Measurements from ENCODE around the gene OCEL1.
A peak's percentile ranks its signal among the peaks of the same experiment; 100 is the strongest.
"Not testable (repeated sequence)": the region's sequence is repeated elsewhere in the genome, so short reads cannot be mapped to it uniquely, and the experiment has no call there.

OCEL1 gene, protein sequence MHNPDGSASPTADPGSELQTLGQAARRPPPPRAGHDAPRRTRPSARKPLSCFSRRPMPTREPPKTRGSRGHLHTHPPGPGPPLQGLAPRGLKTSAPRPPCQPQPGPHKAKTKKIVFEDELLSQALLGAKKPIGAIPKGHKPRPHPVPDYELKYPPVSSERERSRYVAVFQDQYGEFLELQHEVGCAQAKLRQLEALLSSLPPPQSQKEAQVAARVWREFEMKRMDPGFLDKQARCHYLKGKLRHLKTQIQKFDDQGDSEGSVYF

GRCh38 chr19:17226002-17226933, at the start of gene OCEL1:
OCEL1 (plus strand) TSS chr19:17226226; CDS start chr19:17226248, 22 bp downstream.
- peak; percentile 98 for DNase-seq (ENCODE audit: low spot score)

- no peak for DNase-seq (ENCODE audit: low spot score)
These were observed 47.7 kb upstream of the OCEL1 start for GRCh38 chr19:17178291-17178690.

- no peak for DNase-seq (ENCODE audit: low spot score)
These were observed 44.9 kb upstream of the OCEL1 start for GRCh38 chr19:17180997-17181702.

GRCh38 chr19:17183271-17183761, 42.7 kb upstream of the OCEL1 start:
- DNase-seq (ENCODE audit: low spot score) = no peak

DNA sequence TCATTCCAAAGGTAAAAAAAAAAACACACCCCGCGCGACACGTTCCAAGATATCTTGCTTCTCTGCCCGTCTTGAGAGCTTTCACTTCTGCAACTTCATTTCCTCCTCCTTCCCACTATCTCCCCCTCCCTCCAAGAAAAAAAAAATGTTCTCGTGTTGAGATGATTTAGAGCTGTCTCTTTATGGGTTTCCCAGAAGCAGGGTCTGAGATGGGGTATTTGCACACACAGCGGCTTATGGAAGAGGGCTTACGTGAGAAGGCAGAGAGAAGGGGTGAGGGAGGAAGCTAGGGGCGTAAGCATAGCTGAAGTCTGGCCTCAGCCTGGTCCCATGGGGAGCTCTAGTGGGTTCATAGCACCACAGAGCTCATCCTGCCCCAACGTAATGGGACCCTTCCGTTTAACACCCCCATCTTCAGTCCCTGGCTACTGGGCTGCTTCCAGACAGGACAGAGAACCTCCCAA, 42.1 kb upstream of the OCEL1 start:
- peak; percentile 18 for DNase-seq (ENCODE audit: low spot score)

GRCh38 chr19:17184371-17184841, 41.6 kb upstream of the OCEL1 start:
- DNase-seq (ENCODE audit: low spot score) = no peak

DNA sequence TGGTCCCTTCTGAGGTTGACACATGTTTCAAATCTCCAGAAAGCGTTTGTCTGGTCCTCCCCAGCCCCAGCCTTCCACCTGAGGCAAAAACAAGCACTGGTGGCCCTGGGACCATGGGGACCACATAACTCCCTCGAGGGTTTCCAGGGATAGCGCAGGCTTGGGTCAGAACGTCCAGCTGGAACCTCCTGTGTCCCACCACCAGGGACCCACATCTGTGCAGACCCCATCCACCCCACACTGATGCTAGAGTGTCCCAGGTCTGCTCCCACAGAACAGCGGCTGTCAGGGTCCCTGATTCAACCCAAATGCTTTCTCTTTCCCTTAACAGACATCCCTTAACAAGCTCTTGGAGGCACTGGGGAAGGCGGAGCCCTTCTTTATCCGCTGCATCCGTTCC, 40.4 kb upstream of the OCEL1 start:
- DNase-seq (ENCODE audit: low spot score) = no peak

DNA sequence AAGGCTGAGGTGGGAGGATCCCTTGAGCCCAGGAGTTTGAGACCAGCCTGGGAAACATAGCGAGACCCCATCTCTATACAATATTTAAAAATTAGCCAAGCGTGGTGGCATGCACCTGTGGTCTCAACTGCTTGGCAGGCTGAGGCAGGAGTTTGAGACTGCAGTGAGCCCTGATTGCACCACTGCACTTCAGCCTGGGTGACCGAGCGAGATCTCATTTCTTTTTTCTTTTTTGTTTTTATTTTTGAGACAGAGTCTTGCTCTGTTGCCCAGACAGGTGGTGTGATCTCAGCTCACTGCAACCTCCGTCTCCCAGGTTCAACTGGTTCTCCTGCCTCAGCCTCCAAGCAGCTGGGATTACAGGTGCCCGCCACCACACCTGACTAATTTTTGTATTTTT, 34.3 kb upstream of the OCEL1 start:
- DNase-seq (ENCODE audit: low spot score) = not testable (repeated sequence)

DNA sequence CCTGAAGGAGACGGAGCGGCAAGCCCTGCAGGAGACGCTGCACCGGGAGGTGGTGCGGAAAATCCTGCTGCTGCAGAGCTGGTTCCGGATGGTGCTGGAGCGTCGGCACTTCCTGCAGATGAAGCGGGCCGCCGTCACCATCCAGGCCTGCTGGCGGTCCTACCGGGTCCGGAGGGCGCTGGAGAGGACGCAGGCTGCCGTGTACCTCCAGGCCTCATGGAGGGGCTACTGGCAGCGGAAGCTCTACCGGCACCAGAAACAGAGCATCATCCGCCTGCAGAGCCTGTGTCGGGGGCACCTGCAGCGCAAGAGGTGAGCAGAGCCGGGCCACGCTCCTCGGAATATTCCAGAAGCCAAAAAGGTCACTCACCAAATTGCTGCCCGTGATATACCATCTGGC, 33.3 kb upstream of the OCEL1 start:
- DNase-seq (ENCODE audit: low spot score) = no peak

DNA sequence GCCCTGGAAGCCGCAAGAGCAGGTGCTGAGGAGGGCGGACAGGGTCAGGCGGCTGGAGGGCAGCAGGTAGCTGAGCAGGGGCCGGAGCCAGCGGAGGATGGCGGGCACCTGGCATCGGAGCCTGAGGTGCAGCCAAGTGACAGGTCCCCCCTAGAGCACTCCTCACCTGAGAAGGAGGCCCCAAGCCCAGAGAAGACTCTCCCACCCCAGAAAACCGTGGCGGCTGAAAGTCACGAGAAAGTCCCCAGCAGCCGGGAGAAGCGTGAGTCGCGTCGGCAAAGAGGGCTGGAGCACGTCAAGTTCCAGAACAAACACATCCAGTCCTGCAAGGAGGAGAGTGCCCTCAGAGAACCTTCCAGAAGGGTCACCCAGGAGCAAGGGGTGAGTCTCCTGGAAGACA, 31.4 kb upstream of the OCEL1 start:
- DNase-seq (ENCODE audit: low spot score) = no peak

DNA sequence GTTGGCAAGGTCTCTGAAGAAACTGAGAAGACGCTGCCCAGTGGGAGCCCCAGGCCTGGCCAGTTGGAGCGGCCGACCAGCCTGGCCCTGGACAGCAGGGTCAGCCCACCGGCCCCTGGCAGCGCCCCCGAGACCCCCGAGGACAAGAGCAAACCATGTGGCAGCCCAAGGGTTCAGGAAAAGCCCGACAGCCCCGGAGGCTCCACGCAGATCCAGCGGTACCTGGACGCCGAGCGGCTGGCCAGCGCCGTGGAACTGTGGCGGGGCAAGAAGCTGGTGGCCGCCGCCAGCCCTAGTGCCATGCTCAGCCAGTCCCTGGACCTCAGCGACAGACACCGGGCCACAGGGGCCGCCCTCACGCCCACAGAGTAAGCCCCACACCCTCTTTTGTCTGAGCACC, 30.9 kb upstream of the OCEL1 start:
- DNase-seq (ENCODE audit: low spot score) = no peak

- DNase-seq (ENCODE audit: low spot score) = no peak
These were observed 29.4 kb upstream of the OCEL1 start for GRCh38 chr19:17196610-17197009.

DNA sequence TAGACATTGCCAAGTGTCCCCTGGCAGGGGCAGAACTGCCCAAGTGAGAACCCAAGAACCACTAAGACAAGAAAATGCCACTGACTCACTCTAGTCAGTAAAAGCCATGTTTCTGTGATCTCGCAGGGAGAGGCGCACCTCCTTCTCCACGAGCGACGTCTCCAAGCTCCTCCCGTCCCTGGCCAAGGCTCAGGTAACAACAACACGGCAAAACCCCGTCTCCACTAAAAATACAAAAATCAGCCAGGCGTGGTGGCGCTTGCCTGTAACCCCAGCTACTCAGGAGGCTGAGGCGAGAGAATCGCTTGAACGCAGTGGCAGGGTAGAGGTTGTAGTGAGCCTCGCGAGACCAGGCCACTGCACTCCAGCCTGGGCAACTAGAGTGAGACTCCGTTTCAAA, 28.4 kb upstream of the OCEL1 start:
- DNase-seq (ENCODE audit: low spot score) = no peak

GRCh38 chr19:17200408-17201079, 25.5 kb upstream of the OCEL1 start:
- no peak for DNase-seq (ENCODE audit: low spot score)

DNA sequence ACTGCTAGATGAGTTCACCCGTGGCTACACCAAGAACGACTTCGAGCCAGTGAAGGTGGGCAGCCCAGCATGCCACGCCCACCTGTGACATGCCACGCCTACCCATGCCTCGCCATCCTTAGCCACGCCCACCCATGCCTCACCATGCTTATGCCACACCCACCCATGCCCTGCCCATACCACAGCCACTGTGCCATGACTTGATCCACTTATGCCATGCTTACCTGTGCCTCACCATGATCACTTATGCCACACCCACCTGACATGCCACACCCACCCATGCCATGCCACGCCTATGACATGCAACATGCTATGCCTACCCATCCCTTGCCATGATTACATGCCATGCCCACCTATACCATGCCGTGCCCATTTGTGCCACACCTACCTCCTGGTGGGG, 23.8 kb upstream of the OCEL1 start:
- no peak for DNase-seq (ENCODE audit: low spot score)

DNA sequence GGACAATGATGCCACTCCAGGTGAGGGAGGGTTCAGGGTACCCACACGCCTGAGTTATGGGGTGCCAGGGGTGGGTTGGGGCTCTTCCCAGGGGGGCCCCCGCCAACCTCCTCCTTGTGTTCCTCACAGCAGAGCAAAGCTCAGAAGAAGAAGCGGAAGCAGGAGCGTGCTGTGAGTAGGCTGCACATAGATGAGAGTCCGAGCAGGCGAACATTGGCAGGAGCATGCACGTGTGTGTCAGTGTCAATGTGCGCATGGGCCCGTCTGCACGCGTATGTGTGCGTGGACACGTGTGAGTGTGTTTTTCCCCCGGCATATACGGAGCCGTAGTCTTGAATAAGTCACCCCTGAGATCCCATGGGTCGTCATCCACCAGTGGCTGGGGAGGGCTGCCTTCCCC, 23.3 kb upstream of the OCEL1 start:
- DNase-seq (ENCODE audit: low spot score) = no peak

- DNase-seq (ENCODE audit: low spot score) = no peak
These were observed 20.5 kb upstream of the OCEL1 start for GRCh38 chr19:17205237-17206140.

GRCh38 chr19:17206736-17207581, 19.1 kb upstream of the OCEL1 start:
- no peak for DNase-seq (ENCODE audit: low spot score)
